ENCODE data around the gene PHACTR2. TPM values are rescaled to one million over a fixed set of nuclear protein-coding genes. Genes with fewer than 3 reads are reported as not detected.

Gene PHACTR2
- total and polyA plus RNA-seq, 4 donors = 4.0 to 23.8 (median 15.0) TPM

- no peak overlapping the region for H3K27ac ChIP-seq (ENCODE audit: low read depth in 1 of 2, low read length in 2 of 2)
- H3K27me3 ChIP-seq (ENCODE audit: control insufficient read depth in 4 of 4, insufficient read depth in 4 of 4, low read length in 3 of 4) = no peaks in the 10 kb centered on the region
- H3K4me3 ChIP-seq (ENCODE audit: low read depth in 1 of 3, low read length in 3 of 3) = no peak overlapping the region
- H3K36me3 ChIP-seq (ENCODE audit: control insufficient read depth in 4 of 4, insufficient read depth in 3 of 4, low read depth in 1 of 4, low read length in 3 of 4) = peaks cover 0 to 7% (median under 1%) of the 10 kb centered on the region in 4 donors
- no peak overlapping the region for H3K9ac ChIP-seq (ENCODE audit: low read depth in 1 of 2, low read length in 2 of 2)
- H3K9me3 ChIP-seq (ENCODE audit: control insufficient read depth in 4 of 4, low read length in 3 of 4) = no peaks in the 10 kb centered on the region
- no peak for DNase-seq (ENCODE audit: low spot score)
- no peak for TF ChIP-seq TAF1 (conservative IDR thresholded peaks at IDR 0.05)
- TF ChIP-seq GABPA (IDR thresholded peaks at IDR 0.05 in 1 of 2, conservative IDR thresholded peaks at IDR 0.05 in 1 of 2) = no peak
- TF ChIP-seq REST (IDR thresholded peaks at IDR 0.05) = no peak
- no peak for TF ChIP-seq YY1 (IDR thresholded peaks at IDR 0.05)
- TF ChIP-seq RXRA (IDR thresholded peaks at IDR 0.05) = no peak
- TF ChIP-seq MAX (IDR thresholded peaks at IDR 0.05) = no peak
- TF ChIP-seq ZBTB33 (IDR thresholded peaks at IDR 0.05) = no peak
- TF ChIP-seq NR2F2 (IDR thresholded peaks at IDR 0.05) = no peak
- TF ChIP-seq HNF4G (IDR thresholded peaks at IDR 0.05) = no peak
- H3K4me1 ChIP-seq (ENCODE audit: control insufficient read depth in 4 of 4, insufficient read depth in 4 of 4, low read length in 3 of 4) = no peaks in the 10 kb centered on the region
- 89% methylated on average over 4 of the region's 4 CpGs for WGBS
These were observed 75.9 kb downstream of the PHACTR2 start for GRCh38 chr6:143753678-143754077.

GRCh38 chr6:143754204-143754603, 76.4 kb downstream of the PHACTR2 start:
- 92% methylated on average over 4 of the region's 4 CpGs for WGBS
- TF ChIP-seq MAX (IDR thresholded peaks at IDR 0.05) = no peak
- no peak for TF ChIP-seq NR2F2 (IDR thresholded peaks at IDR 0.05)
- TF ChIP-seq YY1 (IDR thresholded peaks at IDR 0.05) = no peak
- no peak for TF ChIP-seq EGR1 (IDR thresholded peaks at IDR 0.05; ENCODE audit: low read depth in 2 of 2)
- no peak for TF ChIP-seq RAD21 (IDR thresholded peaks at IDR 0.05)
- TF ChIP-seq HNF4A (conservative IDR thresholded peaks at IDR 0.05) = no peak
- TF ChIP-seq GABPA (IDR thresholded peaks at IDR 0.05 in 1 of 2, conservative IDR thresholded peaks at IDR 0.05 in 1 of 2) = no peak
- TF ChIP-seq CTCF (IDR thresholded peaks at IDR 0.05; ENCODE audit: low read depth, low read length, missing input control) = no peak
- TF ChIP-seq TAF1 (conservative IDR thresholded peaks at IDR 0.05) = no peak
- TF ChIP-seq ZBTB33 (IDR thresholded peaks at IDR 0.05) = no peak
- no peak for TF ChIP-seq HNF4G (IDR thresholded peaks at IDR 0.05)
- TF ChIP-seq REST (IDR thresholded peaks at IDR 0.05) = no peak
- no peak for TF ChIP-seq JUND (IDR thresholded peaks at IDR 0.05)
- no peak for TF ChIP-seq ATF3 (IDR thresholded peaks at IDR 0.05)
- TF ChIP-seq FOXA1 (IDR thresholded peaks at IDR 0.05) = no peak
- no peak overlapping the region for H3K27ac ChIP-seq (ENCODE audit: low read depth in 1 of 2, low read length in 2 of 2)
- no peaks in the 10 kb centered on the region for H3K4me1 ChIP-seq (ENCODE audit: control insufficient read depth in 4 of 4, insufficient read depth in 4 of 4, low read length in 3 of 4)
- DNase-seq (ENCODE audit: low spot score) = no peak
- H3K4me3 ChIP-seq (ENCODE audit: low read depth in 1 of 3, low read length in 3 of 3) = no peak overlapping the region
- no peaks in the 10 kb centered on the region for H3K9me3 ChIP-seq (ENCODE audit: control insufficient read depth in 4 of 4, low read length in 3 of 4)
- H3K27me3 ChIP-seq (ENCODE audit: control insufficient read depth in 4 of 4, insufficient read depth in 4 of 4, low read length in 3 of 4) = no peaks in the 10 kb centered on the region
- no peak overlapping the region for H3K9ac ChIP-seq (ENCODE audit: low read depth in 1 of 2, low read length in 2 of 2)
- H3K36me3 ChIP-seq (ENCODE audit: control insufficient read depth in 4 of 4, insufficient read depth in 3 of 4, low read depth in 1 of 4, low read length in 3 of 4) = peaks cover 0 to 7% (median under 1%) of the 10 kb centered on the region in 4 donors
